ENCODE results near the gene FERMT1.
"Not testable (repeated sequence)": the region's sequence is repeated elsewhere in the genome, so short reads cannot be mapped to it uniquely, and the experiment has no call there.

The FERMT1 gene

GRCh38 chr20:6036213-6036612 is 86.6 kb downstream of the FERMT1 start:
- H3K4me3 ChIP-seq (ENCODE audit: low read depth, low read length), result no peak overlapping the region
- DNase-seq (ENCODE audit: low read depth), result no peak
- no peak for TF ChIP-seq CTCF (conservative IDR thresholded peaks at IDR 0.05; ENCODE audit: low read depth, low read length)

- TF ChIP-seq CTCF (conservative IDR thresholded peaks at IDR 0.05; ENCODE audit: low read depth, low read length), result no peak
- peak; percentile 13 for DNase-seq (ENCODE audit: low read depth)
- H3K4me3 ChIP-seq (ENCODE audit: low read depth, low read length), result no peak overlapping the region
These were observed 88.5 kb downstream of the FERMT1 start for GRCh38 chr20:6034134-6034969.

- H3K4me3 ChIP-seq (ENCODE audit: low read depth, low read length); DNase-seq (ENCODE audit: low read depth): not testable (repeated sequence)
These were observed 89.9 kb downstream of the FERMT1 start for GRCh38 chr20:6032907-6033306.

GRCh38 chr20:6030453-6031080 is 92.3 kb downstream of the FERMT1 start:
- H3K4me3 ChIP-seq (ENCODE audit: low read depth, low read length), result no peak overlapping the region
- TF ChIP-seq CTCF (conservative IDR thresholded peaks at IDR 0.05; ENCODE audit: low read depth, low read length), result no peak
- no peak for DNase-seq (ENCODE audit: low read depth)

DNA sequence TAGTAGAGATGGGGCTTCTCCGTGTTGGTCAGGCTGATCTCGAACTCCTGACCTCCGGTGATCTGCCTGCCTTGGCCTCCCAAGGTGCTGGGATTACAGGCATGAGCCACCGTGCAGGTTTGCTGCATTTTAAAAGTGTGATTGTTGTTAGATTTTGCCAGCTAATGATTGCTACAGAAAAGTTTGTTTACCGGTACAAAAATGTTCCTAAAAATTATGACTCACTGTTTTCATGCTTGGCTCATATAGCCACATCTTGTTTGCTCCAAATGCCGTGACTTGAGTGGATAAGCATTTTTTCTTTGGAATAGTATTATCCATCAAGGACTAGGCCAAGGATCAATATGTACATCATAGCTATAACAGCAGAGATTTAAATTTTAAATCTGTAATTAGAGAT is 93.3 kb downstream of the FERMT1 start:
- peak; percentile 51 for DNase-seq (ENCODE audit: low read depth)
- H3K4me3 ChIP-seq (ENCODE audit: low read depth, low read length), result no peak overlapping the region
- no peak for TF ChIP-seq CTCF (conservative IDR thresholded peaks at IDR 0.05; ENCODE audit: low read depth, low read length)

GRCh38 chr20:6028818-6029217 is 94.0 kb downstream of the FERMT1 start:
- no peak for TF ChIP-seq CTCF (conservative IDR thresholded peaks at IDR 0.05; ENCODE audit: low read depth, low read length)
- no peak for DNase-seq (ENCODE audit: low read depth)
- no peak overlapping the region for H3K4me3 ChIP-seq (ENCODE audit: low read depth, low read length)

GRCh38 chr20:6026051-6026450 is 96.8 kb downstream of the FERMT1 start:
- no peak for TF ChIP-seq CTCF (conservative IDR thresholded peaks at IDR 0.05; ENCODE audit: low read depth, low read length)
- H3K4me3 ChIP-seq (ENCODE audit: low read depth, low read length), result no peak overlapping the region
- DNase-seq (ENCODE audit: low read depth), result peak; percentile 77
